Peyer's patch (tissue), 4 donors: ENCODE results near the gene FBXL19. TPM values are rescaled to one million over a fixed set of nuclear protein-coding genes. Genes with fewer than 3 reads are reported as not detected.

Experiments used
- DNase-seq, 3 donors: peaks; one replicate each; pipeline ENCODE4 v3.0.0-alpha.2; 2017 to 2019
- H3K27ac ChIP-seq, 4 donors: fragments of 200-600 bp; sonication (generic); one replicate each; pipeline ENCODE4 v1.5.1; 2016 to 2019
- H3K27me3 ChIP-seq, 2 donors: fragments of 200-600 bp; sonication (generic); one replicate each; pipeline ENCODE4 v1.5.1; 2019
- H3K36me3 ChIP-seq, 3 donors: fragments of 200-600 bp; sonication (generic); one replicate each; pipeline ENCODE4 v1.5.1; 2016 to 2019
- H3K4me1 ChIP-seq, 4 donors: fragments of 200-600 bp; sonication (generic); one replicate each; pipeline ENCODE4 v1.5.1; 2016 to 2019
- H3K4me3 ChIP-seq, 4 donors: fragments of 200-600 bp; sonication (generic); 1 replicate in 3 of 4; 2 replicates in 1 of 4; pipeline ENCODE4 v1.5.1; 2016 to 2019; ENCODE audit warnings: mild to moderate bottlenecking in 1 of 4
- H3K9me3 ChIP-seq, 4 donors: fragments of 200-600 bp; sonication (generic); one replicate each; pipeline ENCODE4 v1.5.1; 2016 to 2019; ENCODE audit warnings: mild to moderate bottlenecking in 1 of 4
- POLR2A ChIP-seq, 2 donors: fragments of 450-650 bp; IDR thresholded peaks; one replicate each; pipeline ENCODE4 v1.5.1; 2017; ENCODE audit warnings: antibody characterized with exemption in 2 of 2, mild to moderate bottlenecking in 2 of 2, moderate library complexity in 2 of 2
- total RNA-seq, 4 donors: library from RNA; depleted of rRNA; stranded (reverse); fragments of >200 nt; gene quantifications; one replicate each; pipeline ENCODE4 v1.1.0, GENCODE V29; 2016
- TF ChIP-seq, protein P1 (sequence below), 6 experiments: fragments of 450-650 bp in 4 of 6; fragments of 200-600 bp in 2 of 6; sonication (generic) in 1 of 6; IDR thresholded peaks; one replicate each; pipeline ENCODE4 v1.5.1; 2017 to 2019; ENCODE audit warnings: antibody characterized with exemption in 6 of 6, mild to moderate bottlenecking in 3 of 6, moderate library complexity in 1 of 6

Gene FBXL19
- total RNA-seq, 4 donors from 2014 or later: 25.0 to 51.2 (median 47.9) TPM

DNA sequence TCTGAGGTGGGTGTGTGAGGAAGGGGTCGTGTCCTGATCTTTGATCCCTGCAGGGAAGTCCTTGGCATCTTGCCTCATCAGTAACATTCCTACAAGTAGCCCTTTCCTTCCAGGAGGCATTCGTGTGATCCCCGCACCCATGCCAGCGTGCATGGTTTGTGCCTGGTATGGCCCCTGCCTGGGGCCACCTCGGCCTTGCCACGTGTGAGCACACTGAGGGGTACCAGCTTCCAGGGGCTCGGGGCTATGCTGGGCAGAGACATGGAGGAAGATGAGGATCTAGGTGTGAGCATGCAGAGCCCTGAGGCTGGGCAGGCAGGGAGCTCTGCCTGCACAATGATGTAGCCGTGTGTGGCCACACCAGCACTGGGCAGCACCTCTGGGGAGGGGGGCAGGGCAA lies 67.7 kb downstream of the FBXL19 start:
- no peak for TF ChIP-seq POLR2A (IDR thresholded peaks at IDR 0.05)
- TF ChIP-seq, protein P1, sequence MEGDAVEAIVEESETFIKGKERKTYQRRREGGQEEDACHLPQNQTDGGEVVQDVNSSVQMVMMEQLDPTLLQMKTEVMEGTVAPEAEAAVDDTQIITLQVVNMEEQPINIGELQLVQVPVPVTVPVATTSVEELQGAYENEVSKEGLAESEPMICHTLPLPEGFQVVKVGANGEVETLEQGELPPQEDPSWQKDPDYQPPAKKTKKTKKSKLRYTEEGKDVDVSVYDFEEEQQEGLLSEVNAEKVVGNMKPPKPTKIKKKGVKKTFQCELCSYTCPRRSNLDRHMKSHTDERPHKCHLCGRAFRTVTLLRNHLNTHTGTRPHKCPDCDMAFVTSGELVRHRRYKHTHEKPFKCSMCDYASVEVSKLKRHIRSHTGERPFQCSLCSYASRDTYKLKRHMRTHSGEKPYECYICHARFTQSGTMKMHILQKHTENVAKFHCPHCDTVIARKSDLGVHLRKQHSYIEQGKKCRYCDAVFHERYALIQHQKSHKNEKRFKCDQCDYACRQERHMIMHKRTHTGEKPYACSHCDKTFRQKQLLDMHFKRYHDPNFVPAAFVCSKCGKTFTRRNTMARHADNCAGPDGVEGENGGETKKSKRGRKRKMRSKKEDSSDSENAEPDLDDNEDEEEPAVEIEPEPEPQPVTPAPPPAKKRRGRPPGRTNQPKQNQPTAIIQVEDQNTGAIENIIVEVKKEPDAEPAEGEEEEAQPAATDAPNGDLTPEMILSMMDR (IDR thresholded peaks at IDR 0.05): no peak
- Histone ChIP-seq H3K27me3 (no peaks in the 10 kb centered on the region), H3K27ac (no peak overlapping the region), H3K9me3 (no peaks in the 10 kb centered on the region), H3K36me3 (no peaks in the 10 kb centered on the region), H3K4me3 (no peak overlapping the region), H3K4me1 (peaks cover 0 to 3% (median 0%) of the 10 kb centered on the region in 4 donors)
- no peak for DNase-seq

DNA sequence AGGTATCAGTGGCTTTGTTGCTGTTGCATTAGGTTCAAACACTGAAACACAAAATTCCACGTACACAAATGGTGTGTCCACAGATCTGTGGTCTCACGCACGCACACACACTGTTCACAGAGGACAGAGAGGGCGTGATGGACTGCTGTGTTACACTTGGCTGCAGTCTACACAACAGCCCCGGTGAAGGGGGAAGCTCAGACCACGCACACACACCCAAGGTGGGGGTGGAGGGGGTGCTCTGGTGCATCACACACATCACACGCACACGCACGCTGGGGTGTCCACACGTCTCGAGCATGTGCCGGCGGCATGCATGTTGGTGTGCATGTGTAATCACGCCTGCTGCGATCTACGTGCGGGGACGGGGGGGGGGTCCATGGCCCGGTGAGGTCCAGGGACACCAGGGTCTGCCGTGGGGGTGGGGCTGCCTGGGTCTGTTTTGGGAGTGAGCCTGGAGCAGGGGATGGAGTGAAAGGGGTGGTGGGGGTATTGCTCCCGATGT lies 69.0 kb downstream of the FBXL19 start:
- no peaks in the 10 kb centered on the region for H3K9me3 ChIP-seq
- H3K27ac ChIP-seq: no peak overlapping the region
- no peak for TF ChIP-seq POLR2A (IDR thresholded peaks at IDR 0.05)
- TF ChIP-seq, protein P1 (IDR thresholded peaks at IDR 0.05): no peak
- H3K27me3 ChIP-seq: no peaks in the 10 kb centered on the region
- no peak overlapping the region for H3K4me3 ChIP-seq
- H3K4me1 ChIP-seq: peaks cover 0 to 9% (median 4%) of the 10 kb centered on the region in 4 donors
- H3K36me3 ChIP-seq: no peaks in the 10 kb centered on the region
- DNase-seq: no peak

DNA sequence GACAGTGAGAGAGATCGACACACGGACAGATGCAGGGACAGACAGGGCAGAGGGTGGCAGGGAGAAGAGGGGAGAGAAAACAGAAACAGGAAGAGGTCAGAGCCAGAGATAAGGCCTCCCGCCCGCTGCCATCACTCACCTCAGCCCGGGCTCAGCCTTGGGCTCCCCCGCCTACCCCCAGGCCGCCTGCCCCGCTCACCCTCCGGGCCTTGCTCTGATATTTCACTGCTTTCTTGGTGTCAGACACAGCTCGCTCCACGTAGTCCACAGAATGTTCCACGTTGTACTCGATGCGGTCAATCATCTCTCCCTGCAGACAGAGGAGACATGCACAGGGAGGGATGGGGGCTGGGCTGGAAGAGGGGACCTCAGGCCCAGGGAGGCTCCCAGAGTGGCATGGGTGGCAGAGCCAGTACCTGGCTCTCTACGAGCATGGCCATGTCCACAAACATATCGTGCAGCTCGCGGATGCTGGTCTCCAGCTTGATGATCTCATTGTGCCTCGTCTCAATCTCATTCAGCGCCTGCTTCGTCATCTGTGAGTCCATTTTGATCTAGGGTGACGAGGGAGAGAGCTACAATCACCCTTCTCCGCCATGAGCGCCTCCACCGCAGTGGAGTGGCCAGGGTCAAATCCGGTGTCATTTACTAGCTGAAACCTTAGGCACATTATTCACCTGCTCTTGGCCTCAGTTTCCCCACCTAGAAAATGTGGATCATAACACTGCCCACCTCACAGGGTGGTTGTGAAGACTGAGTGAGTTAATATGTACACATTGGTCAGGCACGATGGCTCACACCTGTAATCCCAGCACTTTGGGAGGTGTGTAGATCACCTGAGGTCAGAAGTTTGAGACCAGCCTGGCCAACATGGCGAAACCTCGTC lies 69.8 kb downstream of the FBXL19 start:
- no peak overlapping the region for H3K4me3 ChIP-seq
- DNase-seq: no peak
- no peak overlapping the region for H3K27ac ChIP-seq
- TF ChIP-seq, protein P1 (IDR thresholded peaks at IDR 0.05): no peak
- no peak for TF ChIP-seq POLR2A (IDR thresholded peaks at IDR 0.05)
- H3K4me1 ChIP-seq: peaks cover 0 to 15% (median 7%) of the 10 kb centered on the region in 4 donors
- no peaks in the 10 kb centered on the region for H3K9me3 ChIP-seq
- H3K36me3 ChIP-seq: no peaks in the 10 kb centered on the region
- no peaks in the 10 kb centered on the region for H3K27me3 ChIP-seq

DNA sequence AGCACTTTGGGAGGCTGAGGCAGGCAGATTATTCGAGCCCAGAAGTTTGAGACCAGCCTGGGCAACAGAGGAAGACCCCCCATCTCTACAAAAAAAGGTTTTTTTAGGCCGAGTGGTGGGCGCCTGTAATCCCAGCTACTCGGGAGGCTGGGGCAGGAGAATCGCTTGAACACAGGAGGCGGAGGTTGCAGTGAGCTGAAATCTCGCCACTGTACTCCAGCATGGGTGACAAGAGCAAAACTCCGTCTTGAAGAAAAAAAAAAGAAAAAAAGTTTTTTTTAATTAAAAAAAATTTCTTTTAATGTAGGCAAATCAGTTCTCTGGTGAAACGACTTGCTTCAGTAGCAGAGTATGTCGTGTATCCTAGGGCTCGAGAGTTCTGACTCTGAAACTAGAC lies 72.6 kb downstream of the FBXL19 start:
- Histone ChIP-seq H3K4me3 (peak overlapping the region in 3 of 4 donors; percentile 50 to 58 (median 53)), H3K36me3 (no peaks in the 10 kb centered on the region), H3K27me3 (no peaks in the 10 kb centered on the region), H3K9me3 (no peaks in the 10 kb centered on the region), H3K4me1 (peaks cover 0 to 15% (median 7%) of the 10 kb centered on the region in 4 donors), H3K27ac (peak overlapping the region; percentile 72 to 88 (median 80))
- TF ChIP-seq, protein P1 (IDR thresholded peaks at IDR 0.05): no peak
- TF ChIP-seq POLR2A (IDR thresholded peaks at IDR 0.05): no peak
- no peak for DNase-seq

DNA sequence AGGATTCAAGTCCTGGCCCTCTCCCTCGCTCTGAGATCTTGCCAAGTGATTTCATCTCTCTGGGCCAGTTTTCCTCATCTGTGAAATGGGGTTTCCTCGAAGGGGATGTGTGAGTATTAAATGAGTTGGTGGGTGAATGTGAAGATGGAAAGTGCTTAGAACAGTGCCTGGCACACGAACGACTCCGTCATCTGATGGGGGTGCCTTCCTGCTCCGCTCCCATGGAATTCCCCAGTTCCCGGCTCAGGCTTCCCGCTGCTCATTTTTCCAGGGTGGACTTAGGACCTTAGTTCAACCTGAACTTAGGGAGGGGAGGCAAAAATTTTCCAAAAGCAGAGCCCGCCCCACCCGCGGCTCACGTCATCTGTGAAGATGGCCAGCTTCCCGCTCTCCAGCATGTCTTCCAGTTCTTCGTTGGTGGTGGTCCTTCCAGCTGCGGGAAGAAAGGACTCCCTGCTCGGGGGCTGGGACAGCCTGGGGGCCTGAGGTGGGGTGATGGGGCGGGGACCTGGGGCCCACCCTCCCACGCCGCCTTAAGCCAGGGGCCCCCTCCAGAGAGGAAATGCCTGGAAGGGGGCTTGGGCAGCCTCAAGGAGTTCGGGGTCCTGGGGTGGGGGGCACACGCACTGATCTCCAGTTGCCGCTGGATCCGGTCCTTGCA lies 73.1 kb downstream of the FBXL19 start:
- H3K9me3 ChIP-seq: no peaks in the 10 kb centered on the region
- H3K4me3 ChIP-seq: peak overlapping the region; percentile 45 to 58 (median 52)
- peaks cover 0 to 15% (median 7%) of the 10 kb centered on the region in 4 donors for H3K4me1 ChIP-seq
- DNase-seq: peak in 1 of 3 donors; percentile 59
- no peak for TF ChIP-seq POLR2A (IDR thresholded peaks at IDR 0.05)
- H3K36me3 ChIP-seq: no peaks in the 10 kb centered on the region
- peak overlapping the region; percentile 72 to 88 (median 80) for H3K27ac ChIP-seq
- no peaks in the 10 kb centered on the region for H3K27me3 ChIP-seq
